Vagina (tissue), 2 donors: ENCODE results near the gene TMEM186. TPM values are rescaled to one million over a fixed set of nuclear protein-coding genes. Genes with fewer than 3 reads are reported as not detected.
"Not testable (repeated sequence)": the region's sequence is repeated elsewhere in the genome, so short reads cannot be mapped to it uniquely, and the experiment has no call there.

ENCODE experiments used
- DNase-seq, 2 donors: peaks; one replicate each; pipeline ENCODE4 v3.0.0-alpha.2; 2017; ENCODE audit errors: extremely low spot score in 2 of 2
- H3K27ac ChIP-seq: fragments of 200-600 bp; sonication (generic); one replicate; pipeline ENCODE4 v1.5.1; 2019
- H3K27me3 ChIP-seq: fragments of 200-600 bp; sonication (generic); one replicate; pipeline ENCODE4 v1.5.1; 2019
- H3K36me3 ChIP-seq, 2 donors: fragments of 200-600 bp; sonication (generic); one replicate each; pipeline ENCODE4 v1.5.1; 2017 to 2019
- H3K4me1 ChIP-seq: fragments of 200-600 bp; sonication (generic); one replicate; pipeline ENCODE4 v1.5.1; 2019
- H3K4me3 ChIP-seq, 2 donors: fragments of 200-600 bp; sonication (generic); 1 replicate in 1 of 2; 2 replicates in 1 of 2; pipeline ENCODE4 v1.5.1; 2016 to 2019
- H3K9me3 ChIP-seq: fragments of 200-600 bp; sonication (generic); one replicate; pipeline ENCODE4 v1.5.1; 2019
- POLR2A ChIP-seq, 2 donors: fragments of 450-650 bp; IDR thresholded peaks; one replicate each; pipeline ENCODE4 v1.6.1; 2017; ENCODE audit warnings: antibody characterized with exemption in 2 of 2, mild to moderate bottlenecking in 2 of 2, moderate library complexity in 2 of 2
- POLR2AphosphoS5 ChIP-seq, 2 donors: sonication (generic); formaldehyde crosslinking; IDR thresholded peaks; one replicate each; pipeline ENCODE4 v1.9.0; 2017; ENCODE audit warnings: antibody characterized with exemption in 2 of 2, mild to moderate bottlenecking in 2 of 2, low read depth in 1 of 2; ENCODE audit not compliant: insufficient read depth in 1 of 2
- intact Hi-C: fragments of 100-400 bp; cut with DNase I; formaldehyde crosslinking; loops from one replicate; pipeline ENCODE4 v1.15.1; 2023
- total RNA-seq: library from RNA; depleted of rRNA; stranded (reverse); fragments of >200 nt; gene quantifications from one replicate; pipeline ENCODE4 v1.2.3, GENCODE V29; 2016
- TF ChIP-seq, protein P1 (sequence below), 3 experiments: fragments of 450-650 bp in 2 of 3; fragments of 200-600 bp in 1 of 3; sonication (generic) in 1 of 3; IDR thresholded peaks; one replicate each; pipeline ENCODE4 v1.5.1; 2017 to 2019; ENCODE audit warnings: antibody characterized with exemption in 3 of 3, mild to moderate bottlenecking in 2 of 3, moderate library complexity in 2 of 3

Gene TMEM186
- total RNA-seq, 1 donor from 2014 or later, result 2.9 TPM

DNA sequence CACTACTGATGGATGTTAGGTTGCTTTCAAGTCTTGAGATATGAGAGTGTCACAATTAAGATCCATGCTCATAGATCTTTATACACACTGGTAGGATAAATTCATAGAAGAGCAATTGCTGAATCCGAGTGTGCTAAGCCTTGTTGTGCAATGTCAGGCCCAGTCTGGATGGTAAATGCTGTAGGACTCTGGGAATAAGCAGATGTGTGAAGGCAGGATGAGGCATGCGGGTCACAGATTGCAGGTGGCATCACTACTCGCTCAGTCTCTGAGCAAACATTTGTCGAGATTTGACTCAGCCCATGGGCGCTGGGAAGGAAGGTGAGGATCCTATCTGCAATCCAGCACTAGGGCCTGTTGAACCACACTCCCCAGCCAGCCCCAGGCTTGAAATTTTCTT is 40.7 kb downstream of the TMEM186 start:
- Histone ChIP-seq H3K36me3 (peaks cover 0 to 8% of the 10 kb centered on the region in 2 donors), H3K27ac (no peak overlapping the region), H3K27me3 (no peaks in the 10 kb centered on the region), H3K4me1 (no peaks in the 10 kb centered on the region), H3K9me3 (no peaks in the 10 kb centered on the region), H3K4me3 (no peak overlapping the region)
- TF ChIP-seq POLR2A (IDR thresholded peaks at IDR 0.05) (no peak), POLR2AphosphoS5 (IDR thresholded peaks at IDR 0.05; ENCODE audit: insufficient read depth in 1 of 2, low read depth in 1 of 2) (no peak)
- TF ChIP-seq, protein P1, sequence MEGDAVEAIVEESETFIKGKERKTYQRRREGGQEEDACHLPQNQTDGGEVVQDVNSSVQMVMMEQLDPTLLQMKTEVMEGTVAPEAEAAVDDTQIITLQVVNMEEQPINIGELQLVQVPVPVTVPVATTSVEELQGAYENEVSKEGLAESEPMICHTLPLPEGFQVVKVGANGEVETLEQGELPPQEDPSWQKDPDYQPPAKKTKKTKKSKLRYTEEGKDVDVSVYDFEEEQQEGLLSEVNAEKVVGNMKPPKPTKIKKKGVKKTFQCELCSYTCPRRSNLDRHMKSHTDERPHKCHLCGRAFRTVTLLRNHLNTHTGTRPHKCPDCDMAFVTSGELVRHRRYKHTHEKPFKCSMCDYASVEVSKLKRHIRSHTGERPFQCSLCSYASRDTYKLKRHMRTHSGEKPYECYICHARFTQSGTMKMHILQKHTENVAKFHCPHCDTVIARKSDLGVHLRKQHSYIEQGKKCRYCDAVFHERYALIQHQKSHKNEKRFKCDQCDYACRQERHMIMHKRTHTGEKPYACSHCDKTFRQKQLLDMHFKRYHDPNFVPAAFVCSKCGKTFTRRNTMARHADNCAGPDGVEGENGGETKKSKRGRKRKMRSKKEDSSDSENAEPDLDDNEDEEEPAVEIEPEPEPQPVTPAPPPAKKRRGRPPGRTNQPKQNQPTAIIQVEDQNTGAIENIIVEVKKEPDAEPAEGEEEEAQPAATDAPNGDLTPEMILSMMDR (IDR thresholded peaks at IDR 0.05), result no peak
- DNase-seq, result no peak
- intact Hi-C loops, result no loop called here

DNA sequence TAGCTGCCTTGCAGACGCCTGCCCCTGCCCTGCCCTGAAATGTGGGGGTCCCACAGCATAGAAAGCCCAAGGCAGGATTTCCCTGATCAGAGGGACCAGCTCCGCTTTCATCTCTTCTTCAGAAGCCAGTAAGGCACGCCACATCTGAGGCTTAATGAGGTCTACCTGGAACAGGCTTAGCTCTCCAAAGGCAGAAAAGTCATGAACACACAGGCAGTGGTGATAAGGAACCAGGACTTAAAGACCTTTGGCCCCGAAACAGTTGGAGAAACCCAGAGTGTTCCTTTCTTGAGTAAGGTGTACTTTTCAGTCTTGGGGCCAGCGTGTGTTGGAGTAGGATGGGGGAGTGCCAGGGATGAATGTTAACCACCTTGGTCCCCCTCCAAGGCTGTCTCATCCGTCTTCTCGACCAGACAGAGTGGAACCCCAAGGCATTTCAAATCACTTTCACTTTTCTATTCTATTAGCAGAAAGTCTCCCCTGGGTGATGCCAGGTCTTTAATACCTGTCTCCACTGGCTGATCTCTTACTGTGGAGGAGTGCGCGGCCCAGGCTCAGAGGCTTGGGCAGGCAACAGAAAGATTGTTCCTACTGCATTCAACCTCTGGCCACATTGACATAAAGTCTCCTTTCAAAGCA is 43.9 kb downstream of the TMEM186 start:
- Histone ChIP-seq H3K4me1 (no peaks in the 10 kb centered on the region), H3K4me3 (no peak overlapping the region), H3K9me3 (no peaks in the 10 kb centered on the region), H3K27ac (no peak overlapping the region), H3K27me3 (no peaks in the 10 kb centered on the region), H3K36me3 (peaks cover 0 to 8% of the 10 kb centered on the region in 2 donors)
- TF ChIP-seq, protein P1 (IDR thresholded peaks at IDR 0.05), result no peak
- TF ChIP-seq POLR2AphosphoS5 (IDR thresholded peaks at IDR 0.05; ENCODE audit: insufficient read depth in 1 of 2, low read depth in 1 of 2), result no peak
- no peak for TF ChIP-seq POLR2A (IDR thresholded peaks at IDR 0.05)
- no peak for DNase-seq
- intact Hi-C loops, result no loop called here

DNA sequence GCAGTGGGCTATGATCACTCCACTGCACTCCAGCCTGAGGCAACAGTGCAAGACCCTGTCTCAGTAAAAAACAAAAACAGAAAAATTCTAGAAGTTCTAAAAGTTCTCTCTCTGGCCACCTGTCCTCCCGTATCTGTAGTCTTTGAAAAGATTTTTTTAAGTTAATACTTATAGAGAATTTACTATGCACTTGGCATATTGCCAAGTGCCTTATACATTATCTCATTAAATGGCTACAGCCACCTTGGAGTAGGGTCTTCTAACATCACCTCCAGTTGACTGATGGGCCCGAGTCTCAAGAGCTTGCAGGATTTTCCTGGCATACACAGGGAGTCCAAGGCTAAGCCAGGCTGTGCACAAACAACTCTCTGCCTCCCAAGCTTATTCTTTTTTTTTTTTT is 44.7 kb downstream of the TMEM186 start:
- Histone ChIP-seq H3K4me3 (no peak overlapping the region), H3K27me3 (no peaks in the 10 kb centered on the region), H3K9me3 (no peaks in the 10 kb centered on the region), H3K4me1 (no peaks in the 10 kb centered on the region), H3K36me3 (peaks cover 0 to 4% of the 10 kb centered on the region in 2 donors), H3K27ac (no peak overlapping the region)
- DNase-seq, result no peak
- no peak for TF ChIP-seq POLR2A (IDR thresholded peaks at IDR 0.05)
- TF ChIP-seq, protein P1 (IDR thresholded peaks at IDR 0.05), result no peak
- no peak for TF ChIP-seq POLR2AphosphoS5 (IDR thresholded peaks at IDR 0.05; ENCODE audit: insufficient read depth in 1 of 2, low read depth in 1 of 2)
- intact Hi-C loops, result no loop called here

DNA sequence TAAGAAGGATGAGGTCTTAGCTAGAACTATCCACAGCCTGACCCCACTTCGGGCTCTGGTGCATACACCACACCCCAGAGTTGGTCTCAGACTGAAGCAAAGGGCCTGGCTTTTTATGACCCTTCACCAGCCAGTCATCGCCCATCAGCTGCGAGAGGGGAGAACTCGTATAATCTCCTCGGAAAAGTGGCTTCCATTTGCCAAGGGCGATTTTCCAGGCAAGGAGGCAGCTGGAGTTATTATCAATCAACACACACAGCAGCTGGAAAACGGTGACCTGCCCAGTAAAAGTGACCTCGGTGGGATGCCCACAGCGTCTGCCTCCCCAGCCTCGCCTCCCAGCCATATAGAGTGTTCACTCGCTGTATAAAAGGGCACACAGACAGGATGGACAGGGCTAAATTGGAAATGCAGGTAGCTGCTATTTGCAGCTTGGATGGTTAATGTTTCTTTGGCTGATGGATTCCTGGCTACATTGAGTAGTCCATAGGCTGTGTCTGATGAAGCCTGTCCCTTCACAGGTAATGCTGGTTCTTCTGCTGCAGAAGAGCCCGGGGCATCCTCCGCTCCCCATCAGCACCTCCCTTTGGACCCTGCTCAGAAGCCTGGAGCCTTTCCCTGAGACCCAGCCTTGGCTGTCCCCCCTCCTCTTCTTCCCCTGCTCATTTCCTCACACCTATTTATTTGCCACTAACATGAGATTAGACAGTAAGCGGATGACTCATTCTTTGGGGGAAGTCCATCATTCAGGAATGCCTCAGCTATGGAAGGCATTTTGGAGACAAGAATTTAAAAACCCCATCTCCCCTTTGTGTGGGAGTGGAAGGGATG is 45.7 kb downstream of the TMEM186 start:
- intact Hi-C loops, result no loop called here
- H3K27ac ChIP-seq, result no peak overlapping the region
- no peaks in the 10 kb centered on the region for H3K9me3 ChIP-seq
- no peaks in the 10 kb centered on the region for H3K36me3 ChIP-seq
- no peaks in the 10 kb centered on the region for H3K4me1 ChIP-seq
- no peak overlapping the region for H3K4me3 ChIP-seq
- TF ChIP-seq, protein P1 (IDR thresholded peaks at IDR 0.05), result no peak
- TF ChIP-seq POLR2AphosphoS5 (IDR thresholded peaks at IDR 0.05; ENCODE audit: insufficient read depth in 1 of 2, low read depth in 1 of 2), result no peak
- TF ChIP-seq POLR2A (IDR thresholded peaks at IDR 0.05), result no peak
- no peaks in the 10 kb centered on the region for H3K27me3 ChIP-seq
- no peak for DNase-seq

DNA sequence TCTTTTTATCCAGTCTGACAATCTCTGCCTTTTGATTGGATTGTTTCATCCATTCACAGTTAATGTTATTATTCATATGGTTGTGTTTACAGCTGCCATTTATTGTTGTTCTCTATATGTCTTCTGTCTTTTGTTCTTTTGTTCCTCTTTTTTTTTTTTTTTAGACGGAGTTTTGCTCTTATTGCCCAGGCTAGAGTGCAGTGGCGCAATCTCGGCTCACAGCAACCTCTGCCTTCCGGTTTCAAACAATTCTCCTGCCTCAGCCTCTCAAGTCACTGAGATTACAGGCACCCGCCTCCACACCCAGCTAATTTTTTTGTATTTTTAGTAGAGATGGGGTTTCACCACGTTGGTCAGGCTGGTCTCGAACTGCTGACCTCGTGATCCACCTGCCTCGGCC is 48.5 kb downstream of the TMEM186 start:
- H3K27ac ChIP-seq, DNase-seq, H3K4me3 ChIP-seq, H3K4me1 ChIP-seq, H3K27me3 ChIP-seq, H3K9me3 ChIP-seq, intact Hi-C loops, H3K36me3 ChIP-seq: not testable (repeated sequence)

Other genes starting within 250 kb of the TMEM186 start
- gene TMEM114, start 207.1 kb downstream of the TMEM186 start, total RNA-seq, result not detected
- gene METTL22, start 175.9 kb downstream of the TMEM186 start, total RNA-seq, result 40.0 TPM
- 3.9 TPM for gene ABAT, start 123.0 kb downstream of the TMEM186 start, total RNA-seq
- gene PMM2, start 200 bp upstream of the TMEM186 start, total RNA-seq, result 21.4 TPM
- 125 TPM for gene CARHSP1, start 71.4 kb upstream of the TMEM186 start, total RNA-seq
- not detected for gene LITAFD, start 84.7 kb upstream of the TMEM186 start, total RNA-seq
- 112 TPM for gene USP7, start 166.3 kb upstream of the TMEM186 start, total RNA-seq